IMR-90 (cell line): Measurements from ENCODE around the gene KRTAP19-6. TPM values are rescaled to one million over a fixed set of nuclear protein-coding genes. Genes with fewer than 3 reads are reported as not detected.

Source experiments
- ATAC-seq: fragments of 200-7000 bp; cut with Tn5 transposase; 2 replicates; pipeline ENCODE4 v1.9.1; 2020; ENCODE audit warnings: low read depth, mild to moderate bottlenecking, moderate library complexity
- Bru-seq: library from RNA; stranded (reverse); fragments of 400-500 nt; gene quantifications from one replicate; lab custom pipeline; 2021; lab: Mats Ljungman, UMichigan
- BruChase-seq, 2 experiments: library from RNA; stranded (reverse); fragments of 400-500 nt; gene quantifications; one replicate each; lab custom pipeline; 2021; lab: Mats Ljungman, UMichigan
- BruUV-seq: library from RNA; stranded (reverse); fragments of 400-500 nt; replicated peaks from 2 replicates; lab custom pipeline; 2021; lab: Mats Ljungman, UMichigan
- CTCF ChIA-PET: fragments of 300-600 bp; formaldehyde crosslinking; extraction: SDS; loops from one replicate; lab custom pipeline; 2021; ENCODE audit warnings: antibody characterized with exemption; lab: Yijun Ruan, JAX
- POLR2A ChIA-PET: fragments of 300-600 bp; sonication (Branson Sonifier 250); formaldehyde crosslinking; loops from one replicate; lab custom pipeline; 2022; ENCODE audit warnings: antibody characterized with exemption; ENCODE audit not compliant: unreplicated experiment; lab: Charles Lee
- DNase-seq: peaks from one replicate; pipeline ENCODE4 v3.0.0; 2013
- H2AFZ ChIP-seq: replicated peaks from 2 replicates; pipeline ENCODE3; 2013; ENCODE audit warnings: low read length, mild to moderate bottlenecking; ENCODE audit not compliant: poor library complexity
- H2AK5ac ChIP-seq: 2 replicates; pipeline ENCODE4 v1.6.1; 2013; ENCODE audit warnings: low read depth, low read length, inconsistent platforms
- H2AK9ac ChIP-seq: replicated peaks from 2 replicates; pipeline ENCODE3; 2013; ENCODE audit warnings: mild to moderate bottlenecking, low read depth, low read length, moderate library complexity; ENCODE audit not compliant: poor library complexity
- H2BK120ac ChIP-seq: 2 replicates; pipeline ENCODE4 v1.6.1; 2013; ENCODE audit warnings: low read depth, low read length, inconsistent platforms
- H2BK15ac ChIP-seq: 3 replicates; pipeline ENCODE4 v1.6.1; 2013; ENCODE audit warnings: low read depth, low read length, inconsistent platforms
- H2BK20ac ChIP-seq: 2 replicates; pipeline ENCODE4 v1.6.1; 2013; ENCODE audit warnings: low read depth, mild to moderate bottlenecking, inconsistent platforms, low read length, moderate library complexity
- H2BK5ac ChIP-seq: 2 replicates; pipeline ENCODE4 v1.6.1; 2013; ENCODE audit warnings: mild to moderate bottlenecking, low read depth, low read length, inconsistent platforms; ENCODE audit not compliant: poor library complexity, severe bottlenecking
- H3K14ac ChIP-seq: replicated peaks from 2 replicates; pipeline ENCODE4 v1.6.1; 2013; ENCODE audit warnings: low read depth, low read length, inconsistent platforms
- H3K18ac ChIP-seq: 2 replicates; pipeline ENCODE4 v1.6.1; 2013; ENCODE audit warnings: low read depth, low read length, control low read depth
- H3K23ac ChIP-seq: 2 replicates; pipeline ENCODE4 v1.6.1; 2013; ENCODE audit warnings: low read depth, low read length, inconsistent platforms
- H3K27ac ChIP-seq: 2 replicates; pipeline ENCODE4 v1.5.1; 2013; ENCODE audit warnings: mild to moderate bottlenecking, control low read depth, low read length; ENCODE audit not compliant: insufficient read depth
- H3K27me3 ChIP-seq: 2 replicates; pipeline ENCODE4 v1.6.1; 2013; ENCODE audit warnings: low read length; ENCODE audit not compliant: control insufficient read depth, insufficient read depth
- H3K36me3 ChIP-seq: 2 replicates; pipeline ENCODE4 v1.6.1; 2013; ENCODE audit warnings: low read length, mixed read lengths; ENCODE audit not compliant: control insufficient read depth, insufficient read depth
- H3K4ac ChIP-seq: 2 replicates; pipeline ENCODE4 v1.6.1; 2013; ENCODE audit warnings: low read depth, low read length, inconsistent platforms
- H3K4me1 ChIP-seq: 2 replicates; pipeline ENCODE4 v1.6.1; 2013; ENCODE audit warnings: low read length, mixed read lengths; ENCODE audit not compliant: control insufficient read depth, insufficient read depth
- H3K4me2 ChIP-seq: 2 replicates; pipeline ENCODE4 v1.6.1; 2013; ENCODE audit warnings: low read depth, mild to moderate bottlenecking, control low read depth, low read length, moderate library complexity
- H3K4me3 ChIP-seq: 2 replicates; pipeline ENCODE4 v1.5.1; 2013; ENCODE audit warnings: low read depth, mild to moderate bottlenecking, control low read depth, low read length, moderate library complexity; ENCODE audit not compliant: insufficient read depth
- H3K56ac ChIP-seq: 2 replicates; pipeline ENCODE4 v1.6.1; 2013; ENCODE audit warnings: low read length, inconsistent platforms; ENCODE audit not compliant: insufficient read depth; ENCODE audit errors: extremely low read depth
- H3K79me1 ChIP-seq, 2 experiments: 2 replicates each; pipeline ENCODE4 v1.6.1; 2013; ENCODE audit warnings: low read length in 2 of 2, inconsistent platforms in 1 of 2, low read depth in 1 of 2
- H3K9ac ChIP-seq: 2 replicates; pipeline ENCODE4 v1.6.1; 2013; ENCODE audit warnings: low read depth, low read length, control low read depth
- H3K9me1 ChIP-seq: 2 replicates; pipeline ENCODE4 v1.6.1; 2013; ENCODE audit warnings: low read length, inconsistent platforms; ENCODE audit not compliant: insufficient read depth
- H3K9me3 ChIP-seq: 2 replicates; pipeline ENCODE4 v1.6.1; 2013; ENCODE audit warnings: low read length; ENCODE audit not compliant: control insufficient read depth, insufficient read depth
- H4K20me1 ChIP-seq: 2 replicates; pipeline ENCODE4 v1.6.1; 2013; ENCODE audit warnings: low read length, inconsistent platforms; ENCODE audit not compliant: insufficient read depth
- H4K5ac ChIP-seq: 2 replicates; pipeline ENCODE4 v1.6.1; 2013; ENCODE audit warnings: mild to moderate bottlenecking, low read depth, low read length, control low read depth
- H4K8ac ChIP-seq, 2 experiments: 2 replicates each; pipeline ENCODE4 v1.6.1; 2013; ENCODE audit warnings: low read depth in 2 of 2, low read length in 2 of 2, control low read depth in 1 of 2, inconsistent platforms in 1 of 2
- H4K91ac ChIP-seq: 2 replicates; pipeline ENCODE4 v1.6.1; 2013; ENCODE audit warnings: low read depth, low read length, inconsistent platforms; ENCODE audit not compliant: insufficient read depth
- BHLHE40 ChIP-seq: fragments of 150-350 bp; IDR thresholded peaks from 2 replicates; pipeline ENCODE4 v1.6.1; 2016; ENCODE audit warnings: mild to moderate bottlenecking, low read depth, low read length
- CEBPB ChIP-seq: IDR thresholded peaks from 2 replicates; pipeline ENCODE4 v1.6.1; 2012; ENCODE audit warnings: low read depth, low read length, improper control_type of control experiment
- CHD1 ChIP-seq: IDR thresholded peaks from 2 replicates; pipeline ENCODE4 v1.6.1; 2012; ENCODE audit warnings: low read depth, low read length, improper control_type of control experiment
- FOS ChIP-seq: fragments of 150-350 bp; IDR thresholded peaks from 2 replicates; pipeline ENCODE4 v1.6.1; 2016; ENCODE audit warnings: low read depth, low read length
- MAFK ChIP-seq: IDR thresholded peaks from 2 replicates; pipeline ENCODE4 v1.6.1; 2012; ENCODE audit warnings: low read depth, low read length, improper control_type of control experiment
- MAZ ChIP-seq: IDR thresholded peaks from 2 replicates; pipeline ENCODE4 v1.6.1; 2012; ENCODE audit warnings: low read depth, mild to moderate bottlenecking, low read length, improper control_type of control experiment, moderate library complexity, borderline replicate concordance
- MXI1 ChIP-seq: IDR thresholded peaks from 2 replicates; pipeline ENCODE4 v1.6.1; 2012; ENCODE audit warnings: low read depth, mild to moderate bottlenecking, low read length, moderate library complexity, borderline replicate concordance
- NFE2L2 ChIP-seq: fragments of 150-350 bp; IDR thresholded peaks from 2 replicates; pipeline ENCODE4 v1.6.1; 2016; ENCODE audit warnings: low read depth, mild to moderate bottlenecking, low read length
- POLR2A ChIP-seq: IDR thresholded peaks from 2 replicates; pipeline ENCODE4 v1.6.1; 2012; ENCODE audit warnings: mild to moderate bottlenecking, low read depth, low read length
- RAD21 ChIP-seq: IDR thresholded peaks from 2 replicates; pipeline ENCODE4 v1.6.1; 2012; ENCODE audit warnings: low read length, improper control_type of control experiment
- RCOR1 ChIP-seq: IDR thresholded peaks from 2 replicates; pipeline ENCODE4 v1.6.1; 2012; ENCODE audit warnings: mild to moderate bottlenecking, low read length, improper control_type of control experiment; ENCODE audit not compliant: insufficient replicate concordance
- RFX5 ChIP-seq: IDR thresholded peaks from 2 replicates; pipeline ENCODE4 v1.8.0; 2012; ENCODE audit warnings: low read depth, mild to moderate bottlenecking, low read length, moderate library complexity
- SMC3 ChIP-seq: fragments of 150-350 bp; IDR thresholded peaks from 2 replicates; pipeline ENCODE4 v1.6.1; 2016; ENCODE audit warnings: low read depth, mild to moderate bottlenecking, antibody characterized with exemption, low read length, moderate library complexity
- WGBS, 2 experiments: methylation state at CpG; one replicate each; pipeline versions ENCODE4 v1.1.5 to v1.1.7; 2013; ENCODE audit warnings: missing lambda C conversion rate in 2 of 2; ENCODE audit not compliant: insufficient read length in 1 of 2; ENCODE audit errors: extremely low coverage in 2 of 2; 5-methylcytosine and 5-hydroxymethylcytosine counted together
- dilution Hi-C: fragments of 300-500 bp; cut with HindIII; formaldehyde crosslinking; loops from one replicate; pipeline ENCODE4 v1.14.3; 2018; ENCODE audit warnings: low sequenced_read_pairs; ENCODE audit not compliant: unreplicated experiment
- in situ Hi-C: fragments of 300-500 bp; cut with MboI; formaldehyde crosslinking; loops from 3 replicates; pipeline ENCODE4 v1.14.3; 2019; ENCODE audit warnings: low sequenced_read_pairs, inconsistent platforms, mixed read lengths
- intact Hi-C: fragments of 100-400 bp; cut with micrococcal nuclease; formaldehyde crosslinking; loops from 2 replicates; pipeline ENCODE4 v1.10.0; 2022
- long read RNA-seq: library from polyadenylated mRNA; unstranded; transcript quantifications from one replicate; pipeline ENCODE4 v2.0.0, GENCODE V29; 2021; ENCODE audit not compliant: unreplicated experiment
- polyA plus RNA-seq, 3 experiments: library from polyadenylated mRNA; depleted of rRNA; stranded (reverse); fragments of >200 nt; gene quantifications; 2 replicates each; pipeline ENCODE4 v1.2.3, GENCODE V29; 2012; ENCODE audit warnings: low replicate concordance in 1 of 3
- total RNA-seq: library from RNA; depleted of rRNA; stranded (reverse); fragments of >200 nt; gene quantifications from 2 replicates; pipeline ENCODE4 v1.2.3, GENCODE V29; 2012; rRNA removed
- TF ChIP-seq, protein P1 (sequence below): fragments of 150-350 bp; IDR thresholded peaks from 2 replicates; pipeline ENCODE4 v1.6.1; 2016; ENCODE audit warnings: low read depth, mild to moderate bottlenecking, low read length, moderate library complexity, borderline replicate concordance
- TF ChIP-seq, protein P2 (sequence below): conservative IDR thresholded peaks from 2 replicates; pipeline ENCODE4 v1.5.1; 2012; ENCODE audit warnings: mild to moderate bottlenecking, low read depth, low read length, improper control_type of control experiment
- TF ChIP-seq, protein P3 (sequence below): fragments of 150-350 bp; IDR thresholded peaks from 2 replicates; pipeline ENCODE4 v1.6.1; 2017; ENCODE audit warnings: mild to moderate bottlenecking, antibody characterized with exemption, low read length, low read depth

KRTAP19-6 gene, protein sequence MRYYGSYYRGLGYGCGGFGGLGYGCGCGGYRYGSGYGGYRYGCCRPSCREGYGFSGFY
- not detected in 2 replicates for total RNA-seq
- not detected in 2 replicates for polyA plus RNA-seq (2012; rRNA removed)
- polyA plus RNA-seq (2012; cell fraction: cytosol; rRNA removed): not detected in 2 replicates
- not detected in 2 replicates for polyA plus RNA-seq (2012; cell fraction: nucleus; rRNA removed; ENCODE audit: low replicate concordance)
- not detected for Bru-seq, nascent RNA
- BruChase-seq, experiment 1, labeled RNA remaining after a 6-hour chase: not detected
- BruChase-seq, experiment 2, labeled RNA remaining after a 2-hour chase: not detected
- long read RNA-seq: 0 reads

DNA sequence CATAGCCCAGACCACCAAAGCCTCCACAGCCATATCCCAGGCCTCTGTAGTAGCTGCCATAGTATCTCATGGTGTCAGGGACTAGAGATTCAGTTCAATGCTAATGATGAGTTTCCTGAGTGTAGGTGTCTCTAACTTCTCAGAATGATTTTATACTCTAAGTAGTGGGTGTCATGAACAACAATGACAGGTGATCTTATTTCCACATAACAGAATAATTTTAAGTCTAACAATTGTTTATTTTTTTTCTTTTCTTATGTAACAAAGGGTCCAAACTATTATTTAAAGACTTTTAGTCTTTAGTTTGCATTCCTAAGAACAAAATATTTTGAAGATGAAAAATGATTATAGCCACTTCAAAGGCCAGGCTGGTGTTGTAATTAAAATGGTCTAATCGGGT lies at the start of gene KRTAP19-6:
Gene KRTAP19-6 (minus strand): TSS at position 101 of the 400 bp plus-strand sequence. CDS start 31 bp downstream, at position 70.
- Histone ChIP-seq H3K9me1 (no peaks in the 10 kb centered on the region), H2BK15ac (no peak within 1 kb of the TSS), H2BK20ac (no peak within 1 kb of the TSS), H3K14ac (no peak within 1 kb of the TSS), H3K27me3 (no peaks in the 10 kb centered on the region), H4K20me1 (no peaks in the 10 kb centered on the region), H2AK5ac (no peak within 1 kb of the TSS), H2AFZ (no peak within 1 kb of the TSS), H3K4ac (no peak within 1 kb of the TSS), H3K23ac (no peak within 1 kb of the TSS), H4K8ac (no peak within 1 kb of the TSS), H4K5ac (no peak within 1 kb of the TSS), H2BK120ac (no peak within 1 kb of the TSS), H2AK9ac (no peak within 1 kb of the TSS), H3K4me1 (no peaks in the 10 kb centered on the region), H3K4me2 (no peak within 1 kb of the TSS), H2BK5ac (no peak within 1 kb of the TSS), H3K18ac (no peak within 1 kb of the TSS), H3K56ac (no peak within 1 kb of the TSS), H3K4me3 (no peak within 1 kb of the TSS), H3K9me3 (peaks cover 4% of the 10 kb centered on the region; the same call in 1 of the 2 replicates), H3K79me1 (no peaks in the 10 kb centered on the region), H3K9ac (no peak within 1 kb of the TSS), H3K36me3 (no peaks in the 10 kb centered on the region), H4K91ac (no peak within 1 kb of the TSS), H3K27ac (no peak within 1 kb of the TSS)
- ChIA-PET POLR2A (no interaction called here), CTCF (no interaction called here)
- in situ Hi-C loops (no loop called here), dilution Hi-C loops (no loop called here), intact Hi-C loops (loop anchor here (1.0 kb wide), 1 partner anchor 50 kb away; no protein-coding TSS in a partner anchor)
- WGBS, 2 experiments: no CpG with 5 or more reads among the region's 1 CpG
- no peak for ATAC-seq
- BruUV-seq: no TSS peak
- no peak for DNase-seq
- no peak for TF ChIP-seq RFX5
- TF ChIP-seq BHLHE40: no peak
- no peak for TF ChIP-seq FOS
- no peak for TF ChIP-seq POLR2A
- TF ChIP-seq, protein P1, sequence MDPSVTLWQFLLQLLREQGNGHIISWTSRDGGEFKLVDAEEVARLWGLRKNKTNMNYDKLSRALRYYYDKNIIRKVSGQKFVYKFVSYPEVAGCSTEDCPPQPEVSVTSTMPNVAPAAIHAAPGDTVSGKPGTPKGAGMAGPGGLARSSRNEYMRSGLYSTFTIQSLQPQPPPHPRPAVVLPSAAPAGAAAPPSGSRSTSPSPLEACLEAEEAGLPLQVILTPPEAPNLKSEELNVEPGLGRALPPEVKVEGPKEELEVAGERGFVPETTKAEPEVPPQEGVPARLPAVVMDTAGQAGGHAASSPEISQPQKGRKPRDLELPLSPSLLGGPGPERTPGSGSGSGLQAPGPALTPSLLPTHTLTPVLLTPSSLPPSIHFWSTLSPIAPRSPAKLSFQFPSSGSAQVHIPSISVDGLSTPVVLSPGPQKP: no peak
- no peak for TF ChIP-seq MXI1
- TF ChIP-seq SMC3: no peak
- TF ChIP-seq MAZ: no peak
- no peak for TF ChIP-seq MAFK
- TF ChIP-seq, protein P2, sequence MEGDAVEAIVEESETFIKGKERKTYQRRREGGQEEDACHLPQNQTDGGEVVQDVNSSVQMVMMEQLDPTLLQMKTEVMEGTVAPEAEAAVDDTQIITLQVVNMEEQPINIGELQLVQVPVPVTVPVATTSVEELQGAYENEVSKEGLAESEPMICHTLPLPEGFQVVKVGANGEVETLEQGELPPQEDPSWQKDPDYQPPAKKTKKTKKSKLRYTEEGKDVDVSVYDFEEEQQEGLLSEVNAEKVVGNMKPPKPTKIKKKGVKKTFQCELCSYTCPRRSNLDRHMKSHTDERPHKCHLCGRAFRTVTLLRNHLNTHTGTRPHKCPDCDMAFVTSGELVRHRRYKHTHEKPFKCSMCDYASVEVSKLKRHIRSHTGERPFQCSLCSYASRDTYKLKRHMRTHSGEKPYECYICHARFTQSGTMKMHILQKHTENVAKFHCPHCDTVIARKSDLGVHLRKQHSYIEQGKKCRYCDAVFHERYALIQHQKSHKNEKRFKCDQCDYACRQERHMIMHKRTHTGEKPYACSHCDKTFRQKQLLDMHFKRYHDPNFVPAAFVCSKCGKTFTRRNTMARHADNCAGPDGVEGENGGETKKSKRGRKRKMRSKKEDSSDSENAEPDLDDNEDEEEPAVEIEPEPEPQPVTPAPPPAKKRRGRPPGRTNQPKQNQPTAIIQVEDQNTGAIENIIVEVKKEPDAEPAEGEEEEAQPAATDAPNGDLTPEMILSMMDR: no peak
- no peak for TF ChIP-seq RCOR1
- TF ChIP-seq CEBPB: no peak
- TF ChIP-seq RAD21: no peak
- TF ChIP-seq NFE2L2: no peak
- TF ChIP-seq, protein P3, sequence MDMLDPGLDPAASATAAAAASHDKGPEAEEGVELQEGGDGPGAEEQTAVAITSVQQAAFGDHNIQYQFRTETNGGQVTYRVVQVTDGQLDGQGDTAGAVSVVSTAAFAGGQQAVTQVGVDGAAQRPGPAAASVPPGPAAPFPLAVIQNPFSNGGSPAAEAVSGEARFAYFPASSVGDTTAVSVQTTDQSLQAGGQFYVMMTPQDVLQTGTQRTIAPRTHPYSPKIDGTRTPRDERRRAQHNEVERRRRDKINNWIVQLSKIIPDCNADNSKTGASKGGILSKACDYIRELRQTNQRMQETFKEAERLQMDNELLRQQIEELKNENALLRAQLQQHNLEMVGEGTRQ: no peak
- TF ChIP-seq CHD1: no peak
